Embryonic facial prominence (tissue), 1 donor: Measurements from ENCODE around the gene RAB21.
"Not testable (repeated sequence)": the region's sequence is repeated elsewhere in the genome, so short reads cannot be mapped to it uniquely, and the experiment has no call there.

Experiments
- DNase-seq: peaks from one replicate; pipeline ENCODE4 v3.0.0-alpha.2; 2016; ENCODE audit errors: extremely low spot score

Gene RAB21

DNA sequence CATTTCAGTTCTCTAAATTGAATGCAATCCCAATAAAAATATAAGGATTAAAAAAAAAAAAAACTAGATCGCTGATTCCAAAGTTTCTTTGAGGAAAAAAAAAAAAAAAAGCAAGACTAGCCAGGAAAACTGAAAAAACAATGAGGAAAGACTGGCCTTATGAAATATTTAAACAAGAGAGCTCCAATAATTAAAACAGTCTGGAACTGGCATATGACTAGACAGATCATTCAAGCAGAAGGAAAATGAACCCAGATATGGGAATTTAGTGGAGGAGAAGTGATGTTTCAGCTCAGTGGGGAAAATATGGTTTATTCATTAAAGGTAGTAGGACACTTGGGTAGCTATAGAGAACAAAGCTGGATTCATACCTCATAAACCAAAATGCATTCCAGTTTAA is 42.9 kb downstream of the RAB21 start:
- no peak for DNase-seq

DNA sequence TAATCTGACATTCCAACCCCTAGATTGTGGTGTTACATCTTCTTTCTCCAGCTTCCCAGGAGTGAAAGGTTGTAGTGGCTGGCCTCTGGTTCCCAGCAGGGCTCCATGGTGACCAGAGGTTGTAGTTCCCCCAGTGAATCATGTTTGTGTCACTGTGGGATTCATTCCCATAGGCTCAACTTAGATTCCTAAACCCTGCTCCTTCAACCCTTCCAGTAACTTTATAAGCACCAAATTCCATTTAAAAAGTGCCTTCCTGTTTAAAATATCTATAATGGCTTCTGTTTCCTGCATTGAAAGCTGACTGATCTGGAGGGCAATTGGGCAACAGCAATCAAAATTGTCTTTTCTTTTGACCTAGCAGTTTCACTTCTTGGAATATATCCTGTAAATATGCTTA is 44.4 kb downstream of the RAB21 start:
- DNase-seq: no peak

DNA sequence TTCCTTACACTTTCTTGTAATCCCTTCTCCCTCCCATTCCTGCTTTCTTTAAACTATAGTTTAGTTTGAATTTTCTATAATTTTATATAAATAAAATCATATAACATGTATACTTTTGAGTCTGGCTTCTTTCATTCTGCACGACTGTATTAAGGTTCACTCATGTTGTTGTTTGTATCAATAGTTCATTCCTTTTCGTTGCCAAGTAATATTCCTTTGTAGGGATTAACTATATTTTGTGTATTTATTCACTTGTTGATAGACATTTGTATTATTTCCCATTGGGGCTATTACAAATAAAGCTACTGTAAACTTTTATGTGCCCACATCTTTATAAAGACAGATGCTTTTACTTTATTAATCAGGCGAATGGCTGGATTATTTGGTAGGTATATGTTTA is 45.5 kb downstream of the RAB21 start:
- DNase-seq: no peak

DNA sequence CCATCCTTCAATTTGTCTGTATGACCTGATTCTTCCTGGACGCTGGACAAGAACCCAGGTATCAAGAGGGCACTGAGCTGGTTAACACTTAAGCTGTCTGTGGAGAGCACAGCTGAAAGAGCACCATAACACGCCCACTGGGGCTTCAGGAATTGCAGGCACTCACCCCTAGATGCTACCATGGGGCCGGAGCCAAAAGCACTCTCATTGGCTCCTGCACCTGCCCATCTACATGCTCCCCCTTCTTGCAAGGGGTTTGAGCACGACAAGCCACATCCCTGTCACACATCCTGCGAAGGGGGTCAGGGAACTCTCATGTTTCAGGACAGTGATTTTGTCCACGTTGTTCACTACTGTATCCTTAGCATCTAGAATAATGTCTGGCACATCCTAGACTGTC is 49.8 kb downstream of the RAB21 start:
- no peak for DNase-seq

DNA sequence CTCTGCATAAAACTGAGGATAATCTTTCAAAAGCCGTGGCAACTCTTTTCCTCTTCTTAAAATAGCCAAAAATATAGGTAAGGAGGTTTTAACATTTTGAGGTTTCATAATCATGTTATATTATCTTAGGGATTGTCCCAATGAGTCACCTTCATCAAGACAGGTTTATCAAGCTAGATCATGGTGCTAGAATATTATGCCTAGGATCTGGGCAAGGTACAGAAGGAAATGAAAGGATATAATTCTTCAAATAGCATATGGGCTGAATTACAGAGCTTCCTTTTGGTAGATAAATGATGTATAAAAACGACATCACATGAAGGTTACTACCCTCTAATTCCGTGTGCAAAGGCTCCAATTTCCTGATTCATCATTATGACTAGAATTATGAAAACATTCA is 56.3 kb downstream of the RAB21 start:
- no peak for DNase-seq

DNA sequence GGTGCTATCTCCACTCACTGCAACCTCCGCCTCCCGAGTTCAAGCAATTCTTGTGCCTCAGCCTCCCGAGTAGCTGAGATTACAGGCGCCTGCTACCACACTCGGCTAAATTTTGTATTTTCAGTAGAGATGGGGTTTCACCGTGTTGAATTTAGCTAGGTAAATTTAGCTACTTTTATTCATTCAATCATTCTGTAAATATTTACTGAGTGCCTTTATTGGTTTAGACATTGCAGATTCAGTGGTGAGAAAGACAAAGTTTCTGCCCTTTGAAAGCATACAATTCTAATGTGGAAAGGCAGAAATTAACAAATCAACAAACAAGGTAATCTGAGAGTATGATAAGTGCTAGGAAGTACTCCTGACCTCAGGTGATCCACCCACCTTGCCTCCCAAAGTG is 60.6 kb downstream of the RAB21 start:
- not testable (repeated sequence) for DNase-seq

DNA sequence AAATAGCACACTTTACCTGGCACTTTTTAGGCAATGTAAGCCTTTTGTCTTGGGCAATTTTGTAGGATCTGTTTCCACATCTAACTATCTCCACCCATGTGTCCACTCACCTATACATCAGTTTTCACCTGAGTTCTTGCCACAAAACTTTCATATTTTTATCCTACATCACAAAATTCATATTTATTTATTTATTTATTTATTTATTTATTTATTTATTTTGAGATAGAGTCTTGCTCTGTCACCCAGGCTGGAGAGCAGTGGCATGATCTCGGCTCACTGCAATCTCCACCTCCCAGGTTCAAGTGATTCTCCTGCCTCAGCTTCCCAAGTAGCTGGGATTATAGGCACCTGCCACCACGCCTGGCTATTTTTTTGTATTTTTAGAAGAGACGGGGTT is 67.4 kb downstream of the RAB21 start:
- DNase-seq: not testable (repeated sequence)

DNA sequence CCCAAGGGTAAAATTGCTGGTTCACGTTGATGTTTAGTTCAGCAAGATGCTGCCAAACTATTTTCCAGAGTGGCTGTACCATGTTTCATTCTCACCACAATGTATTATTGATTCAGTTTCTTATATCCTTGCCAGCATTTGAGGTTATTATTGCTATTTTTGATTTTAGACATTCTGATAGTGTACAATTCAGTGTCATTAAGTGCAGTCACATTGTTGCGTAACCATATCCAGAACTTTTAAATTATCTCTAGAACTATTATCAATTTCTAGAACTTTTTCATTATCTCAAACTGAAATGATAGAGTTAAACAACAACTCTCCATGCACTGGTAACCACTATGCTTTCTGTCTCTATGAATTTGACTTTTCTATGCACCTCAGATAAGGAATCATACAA is 74.2 kb downstream of the RAB21 start:
- DNase-seq: no peak

DNA sequence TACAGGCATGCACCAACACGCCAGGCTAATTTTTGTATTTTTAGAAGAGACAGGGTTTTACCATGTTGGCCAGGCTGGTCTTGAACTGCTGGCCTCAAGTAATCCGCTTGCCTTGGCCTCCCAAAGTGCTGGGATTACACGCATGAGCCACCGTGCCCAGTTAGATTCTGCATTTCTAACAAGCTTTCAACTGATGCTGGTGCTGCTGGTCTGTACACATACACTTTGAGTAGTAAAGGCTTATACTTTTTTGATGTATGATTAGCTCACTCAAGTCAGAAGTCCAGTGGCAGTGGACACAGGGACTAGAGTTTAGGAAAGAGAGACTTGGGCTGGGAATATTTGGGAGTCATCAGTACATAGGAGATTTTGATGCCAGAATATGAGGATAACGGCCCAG is 82.7 kb downstream of the RAB21 start:
- no peak for DNase-seq

DNA sequence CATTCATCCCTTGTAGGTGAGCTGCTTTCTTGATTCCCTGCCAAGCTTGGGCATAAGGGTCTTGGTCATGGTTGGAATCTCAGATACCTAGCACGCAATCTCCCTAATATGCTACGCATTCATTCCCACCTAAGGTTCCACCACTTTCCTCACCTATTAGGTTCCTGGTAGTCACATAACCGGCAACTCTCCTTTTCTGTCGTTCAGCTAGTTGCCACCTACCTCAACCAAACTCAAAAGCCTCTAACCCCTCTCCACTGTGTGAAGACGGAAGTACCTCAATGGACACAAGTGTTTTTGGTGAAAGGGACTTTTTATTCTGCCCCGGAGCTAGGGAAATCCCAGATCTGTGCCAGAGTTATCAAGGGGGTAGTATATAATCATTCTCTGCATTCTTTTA is 83.6 kb downstream of the RAB21 start:
- DNase-seq: no peak

DNA sequence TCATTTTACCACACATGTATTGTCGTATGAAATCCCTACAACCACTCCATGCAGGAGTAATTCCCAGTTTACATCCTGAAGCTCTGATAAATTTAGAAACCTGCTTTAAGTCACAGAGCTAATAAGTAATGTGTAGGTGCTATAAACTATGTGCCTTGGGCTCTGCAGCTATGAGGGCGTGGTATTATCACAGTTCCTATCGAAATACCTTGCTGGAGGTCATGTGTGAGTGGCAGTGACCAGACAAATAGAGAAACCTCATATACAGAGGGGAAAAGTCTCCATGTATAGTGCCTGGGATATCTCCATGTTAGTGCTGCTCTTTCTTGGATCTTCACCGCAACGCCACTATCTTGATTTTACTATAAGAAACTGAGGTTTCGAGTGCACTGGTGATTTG is 84.0 kb downstream of the RAB21 start:
- DNase-seq: no peak

DNA sequence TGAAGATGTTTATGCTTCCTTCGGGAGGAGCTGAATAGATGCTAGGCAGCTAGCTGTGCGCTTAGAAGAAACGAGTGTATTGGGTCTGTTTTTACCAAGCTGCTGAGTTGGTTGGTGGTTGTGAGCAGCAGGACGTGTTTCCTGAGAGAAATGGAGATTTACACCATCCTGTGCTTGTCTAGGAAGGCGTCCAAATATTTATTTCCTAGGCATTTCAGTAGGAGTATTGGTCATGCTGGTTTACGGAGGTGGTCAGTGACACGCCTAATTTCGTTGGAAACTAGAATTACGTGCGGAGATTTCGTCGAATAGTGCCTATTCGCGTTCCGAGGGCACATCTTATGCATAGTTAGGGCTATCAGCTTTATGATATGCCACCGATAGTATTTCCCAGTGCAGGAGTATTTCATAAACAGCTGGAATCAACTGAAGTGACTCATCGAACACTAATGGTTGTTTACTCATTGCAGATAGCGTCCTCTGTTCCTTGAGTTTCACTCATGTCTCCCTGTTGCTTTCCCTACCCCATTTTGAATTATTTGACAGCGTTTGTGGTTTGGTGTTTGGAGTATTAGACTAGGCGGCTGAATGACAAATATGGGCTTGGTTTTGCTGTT is 85.7 kb downstream of the RAB21 start:
- no peak for DNase-seq

DNA sequence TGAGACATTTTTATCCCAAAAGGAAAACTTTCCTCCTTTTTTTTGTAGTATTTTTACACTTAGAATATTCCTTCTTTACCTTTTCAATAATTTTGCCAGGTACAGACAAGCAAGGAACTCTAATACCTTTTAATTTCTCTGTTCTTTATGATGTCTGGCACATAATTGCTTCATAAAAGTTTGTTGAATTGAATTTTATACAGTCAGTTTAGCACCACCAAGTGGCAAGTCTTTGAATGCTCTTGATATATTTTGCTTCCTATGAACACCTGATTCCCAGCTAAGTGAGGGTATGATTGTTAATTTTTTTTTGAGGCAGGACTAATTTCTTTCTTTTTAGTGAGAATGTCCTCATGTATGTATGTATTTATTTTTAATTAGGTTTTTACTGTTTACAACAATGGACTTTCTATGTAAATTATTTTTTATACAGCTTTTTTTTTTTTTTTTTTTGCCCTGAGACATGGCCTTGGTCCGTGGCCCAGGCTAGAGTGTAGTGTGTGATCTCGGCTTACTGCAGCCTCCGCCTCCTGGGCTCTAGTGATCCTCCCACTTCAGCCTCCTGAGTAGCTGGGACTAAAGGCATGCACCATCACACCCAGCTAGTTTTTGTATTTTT is 91.8 kb downstream of the RAB21 start:
- DNase-seq: no peak

DNA sequence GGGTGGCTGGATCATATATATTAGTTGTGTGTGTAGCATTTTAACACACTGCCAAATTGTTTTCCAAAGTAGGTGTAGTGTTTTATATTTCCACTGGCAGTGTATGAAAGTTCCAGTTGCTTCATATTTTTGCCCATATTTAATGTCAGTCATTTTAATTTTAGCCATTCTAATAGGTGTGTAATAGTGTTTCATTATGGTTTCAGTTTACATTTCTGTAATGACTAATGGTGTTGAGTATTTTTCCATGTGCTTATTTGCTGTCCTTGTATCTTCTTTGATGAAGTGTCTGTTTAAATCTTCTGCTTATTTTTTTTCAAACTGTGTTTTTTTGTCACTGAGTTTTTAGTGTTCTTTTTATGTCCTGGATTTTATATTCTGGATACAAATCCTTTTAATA is 93.5 kb downstream of the RAB21 start:
- DNase-seq: no peak

DNA sequence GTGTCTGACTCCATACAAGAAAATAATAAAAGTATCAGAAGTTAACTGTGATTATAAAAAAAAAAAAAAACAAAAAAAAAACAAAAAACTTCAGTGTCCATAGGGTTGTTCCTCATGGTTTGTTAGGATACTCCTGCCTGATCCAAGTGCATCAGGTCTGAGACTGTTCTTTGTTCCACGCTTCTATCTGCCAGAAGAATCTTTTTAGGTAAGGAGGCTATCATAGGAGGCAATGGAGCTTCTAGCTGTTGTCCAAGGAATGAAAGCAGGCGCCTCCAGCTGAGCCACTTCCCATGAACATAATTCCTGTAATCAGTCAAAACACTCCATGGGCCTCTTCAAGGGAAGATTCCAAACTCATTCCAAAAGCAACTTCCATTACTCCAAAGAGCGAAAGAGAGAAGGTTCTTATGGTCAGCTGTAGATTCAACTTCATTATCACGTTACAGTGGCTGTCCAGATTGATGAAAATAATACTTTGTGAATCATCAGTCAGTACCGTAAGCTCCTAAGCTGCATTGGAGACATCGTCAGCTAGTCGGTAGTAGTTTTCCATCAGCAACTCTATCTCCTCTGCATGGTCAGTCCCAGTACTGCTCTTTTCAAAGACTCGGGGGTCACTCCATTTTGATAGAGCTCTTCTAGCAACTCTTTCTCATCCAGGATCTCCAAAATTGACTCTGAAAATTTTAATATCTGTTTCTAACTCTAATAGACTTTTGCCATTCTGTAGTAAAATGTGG is 94.6 kb downstream of the RAB21 start:
- no peak for DNase-seq
